Heart right ventricle (tissue), 16 donors: ENCODE results near the gene RRP15. TPM values are rescaled to one million over a fixed set of nuclear protein-coding genes. Genes with fewer than 3 reads are reported as not detected.

ENCODE experiments used
- ATAC-seq, 8 donors: fragments of 200-7000 bp; cut with Tn5 transposase; one replicate each; pipeline ENCODE4 v1.9.1; 2020; ENCODE audit warnings: mild to moderate bottlenecking in 8 of 8, moderate library complexity in 8 of 8, moderate number of reproducible peaks in 1 of 8
- DNase-seq, 2 donors: peaks; one replicate each; pipeline ENCODE4 v3.0.0-alpha.2; 2020
- H3K27ac ChIP-seq, 10 donors: fragments of 200-600 bp; sonication (generic) in 2 of 10; one replicate each; pipeline versions ENCODE4 v1.5.0 to v1.8.0; 2020 to 2022; ENCODE audit warnings: mild to moderate bottlenecking in 3 of 10
- H3K27me3 ChIP-seq, 7 donors: fragments of 200-600 bp; one replicate each; pipeline ENCODE4 v1.8.0; 2021 to 2022; ENCODE audit warnings: mild to moderate bottlenecking in 2 of 7
- H3K36me3 ChIP-seq, 9 donors: fragments of 200-600 bp; sonication (generic) in 1 of 9; one replicate each; pipeline versions ENCODE4 v1.5.0 to v1.8.0; 2020 to 2022; ENCODE audit warnings: mild to moderate bottlenecking in 2 of 9
- H3K4me1 ChIP-seq, 9 donors: fragments of 200-600 bp; sonication (generic) in 1 of 9; one replicate each; pipeline versions ENCODE4 v1.5.0 to v1.8.0; 2020 to 2022; ENCODE audit warnings: mild to moderate bottlenecking in 4 of 9
- H3K4me3 ChIP-seq, 10 donors: fragments of 200-600 bp; sonication (generic) in 2 of 10; one replicate each; pipeline versions ENCODE4 v1.5.0 to v1.8.0; 2020 to 2022; ENCODE audit warnings: mild to moderate bottlenecking in 7 of 10, moderate library complexity in 2 of 10
- H3K9me3 ChIP-seq, 11 donors: fragments of 200-600 bp in 10 of 11; sonication (generic) in 2 of 11; one replicate each; pipeline versions ENCODE4 v1.5.0 to v1.8.0; 2013 to 2022; ENCODE audit warnings: mild to moderate bottlenecking in 2 of 11, control low read depth in 1 of 11, moderate library complexity in 1 of 11
- WGBS, 2 donors: extraction: QIAGEN DNeasy Blood & Tissue Kit; methylation state at CpG; one replicate each; pipeline ENCODE4 v1.1.7; 2013; ENCODE audit warnings: inconsistent platforms in 1 of 2; 5-methylcytosine and 5-hydroxymethylcytosine counted together
- intact Hi-C, 10 donors: fragments of 100-400 bp; cut with DNase I; formaldehyde crosslinking; loops; one replicate each; pipeline versions ENCODE4 v1.11.1 to v1.14.2; 2022
- long read RNA-seq, 3 donors: library from polyadenylated mRNA; unstranded; transcript quantifications; one replicate each; pipeline ENCODE4 v2.0.0, GENCODE V29; 2020 to 2021
- polyA plus RNA-seq, 2 donors: library from polyadenylated mRNA; stranded (reverse); fragments of 200-250 nt; gene quantifications; one replicate each; pipeline ENCODE4 v1.2.3, GENCODE V29; 2013
- total RNA-seq, 10 donors: library from RNA; stranded (reverse); fragmentation: NEBNext Ultra II Directional in 3 of 10; extraction: Animal tissue kit (Norgen Biotek cat#: 25700) in 3 of 10; gene quantifications; one replicate each; pipeline versions ENCODE4 v1.2.1 to v1.2.4, GENCODE V29; 2021 to 2023
- TF ChIP-seq, protein P1 (sequence below), 9 donors: fragments of 200-600 bp; sonication (generic) in 2 of 9; IDR thresholded peaks; one replicate each; pipeline versions ENCODE4 v1.5.0 to v1.8.0; 2021 to 2022; ENCODE audit warnings: antibody characterized with exemption in 9 of 9, mild to moderate bottlenecking in 5 of 9, moderate library complexity in 1 of 9
- donor health status: Arrhythmogenic right ventricular cardiomyopathy.
- donor health status: ischemic (EF 13 %, LVEDD 7.1; RV severe dilation, severe dysfunction).
- donor health status: healthy with polysubstance abuse.
- donor health status: DM: no; HTN: yes; CAD: no.
- donor health status: DM: no; HTN: no; CAD: no.
- donor health status: ischemic (EF 25% LVEDD 6.9; RV normal size, moderate dysfunction).
- donor health status: ischemic (EF 25% LVEDD 5.7; RV mildly dilated, moderate dysfunction).
- donor health status: healthy.
- donor health status: DM: yes; HTN: yes; CAD: no.
- donor health status: Ischemic cardiomyopathy.
- donor health status: ischemic (EF 35%, LVEDD 5.7; RV mildly dilated, moderate dysfunction).
- donor health status: nonischemic (EF 11% LVEDD 7.7; RV severe dilation, severe dysfunction).
- donor health status: DM: yes; HTN: yes; CAD: no.
- donor health status: PGD.
- donor health status: ischemic (EF 29% LVEDD 5.4; RV normal size, mild dysfunction).
- donor health status: nonischemic (EF 23%, LVEDD 6.1; RV moderate dilation, normal function).

The RRP15 gene, protein sequence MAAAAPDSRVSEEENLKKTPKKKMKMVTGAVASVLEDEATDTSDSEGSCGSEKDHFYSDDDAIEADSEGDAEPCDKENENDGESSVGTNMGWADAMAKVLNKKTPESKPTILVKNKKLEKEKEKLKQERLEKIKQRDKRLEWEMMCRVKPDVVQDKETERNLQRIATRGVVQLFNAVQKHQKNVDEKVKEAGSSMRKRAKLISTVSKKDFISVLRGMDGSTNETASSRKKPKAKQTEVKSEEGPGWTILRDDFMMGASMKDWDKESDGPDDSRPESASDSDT
- total RNA-seq (10 to 100 TPM; 17.4 to 26.6 (median 22.1) TPM), polyA plus RNA-seq (1 to 10 TPM; 3.6 to 3.9 TPM)
- long read RNA-seq, donor 1, full-length matches to known transcripts, result 12 of 16 reads
- long read RNA-seq, donor 1, partial matches to known transcripts, result 1 of 16 reads
- long read RNA-seq, donor 1, other reads (novel, unspliced or antisense), result 3 of 16 reads
- long read RNA-seq, donor 2, full-length matches to known transcripts, result 5 of 7 reads
- long read RNA-seq, donor 2, partial matches to known transcripts, result 1 of 7 reads
- long read RNA-seq, donor 2, other reads (novel, unspliced or antisense), result 1 of 7 reads
- long read RNA-seq, donor 3, full-length matches to known transcripts, result 8 of 16 reads
- long read RNA-seq, donor 3, partial matches to known transcripts, result 2 of 16 reads
- long read RNA-seq, donor 3, other reads (novel, unspliced or antisense), result 6 of 16 reads

DNA sequence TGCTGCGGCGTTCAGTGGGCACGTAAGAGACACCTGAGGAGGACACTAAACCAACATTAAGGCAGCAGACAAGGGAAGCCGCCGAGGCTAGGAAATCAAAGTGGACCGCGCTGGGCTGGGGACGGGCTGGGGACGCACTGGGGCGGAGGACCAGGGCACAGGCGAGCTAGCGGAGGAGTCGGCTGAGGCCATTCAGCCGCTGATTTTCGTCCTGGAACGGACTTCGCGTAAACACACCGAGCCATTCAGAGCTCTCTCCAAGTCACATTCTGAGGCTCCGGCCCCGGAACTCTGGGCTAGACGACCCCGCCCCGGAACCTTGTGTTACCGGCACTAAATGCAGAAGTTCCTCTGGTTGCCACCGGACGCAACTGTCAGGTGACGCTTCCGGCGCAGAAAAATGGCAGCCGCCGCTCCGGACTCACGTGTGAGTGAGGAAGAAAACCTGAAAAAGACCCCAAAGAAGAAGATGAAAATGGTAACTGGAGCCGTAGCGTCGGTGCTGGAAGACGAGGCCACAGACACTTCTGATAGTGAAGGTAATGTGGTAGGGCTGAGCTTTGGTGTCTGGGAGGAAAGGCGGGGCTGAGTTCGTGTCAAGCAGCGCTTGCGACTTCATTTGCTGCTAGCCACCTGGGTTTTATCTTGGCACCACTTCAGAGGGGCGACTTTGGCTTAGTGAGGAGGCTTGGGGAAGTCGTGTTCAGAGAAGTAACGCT lies at the start of gene RRP15:
RRP15 (plus strand) TSS at position 377 of the 719 bp plus-strand sequence; CDS start at position 401, 24 bp downstream.
- intact Hi-C loops, result no loop called here
- ATAC-seq, result peak; percentile 92 to 99 (median 96)
- peak; percentile 85 to 86 for DNase-seq
- Histone ChIP-seq H3K4me3 (peak within 1 kb of the TSS; percentile 46 to 90 (median 82)), H3K9me3 (peaks cover 0 to 6% (median 0%) of the 10 kb centered on the region in 11 donors), H3K36me3 (no peaks in the 10 kb centered on the region), H3K27ac (peak within 1 kb of the TSS; percentile 45 to 91 (median 82)), H3K27me3 (peaks cover 0 to 7% (median 0%) of the 10 kb centered on the region in 7 donors), H3K4me1 (peaks cover 3 to 30% (median 18%) of the 10 kb centered on the region in 9 donors)
- WGBS, 2 donors, result 0 to 1% methylated on average over 45 of the region's 45 CpGs
- TF ChIP-seq, protein P1, sequence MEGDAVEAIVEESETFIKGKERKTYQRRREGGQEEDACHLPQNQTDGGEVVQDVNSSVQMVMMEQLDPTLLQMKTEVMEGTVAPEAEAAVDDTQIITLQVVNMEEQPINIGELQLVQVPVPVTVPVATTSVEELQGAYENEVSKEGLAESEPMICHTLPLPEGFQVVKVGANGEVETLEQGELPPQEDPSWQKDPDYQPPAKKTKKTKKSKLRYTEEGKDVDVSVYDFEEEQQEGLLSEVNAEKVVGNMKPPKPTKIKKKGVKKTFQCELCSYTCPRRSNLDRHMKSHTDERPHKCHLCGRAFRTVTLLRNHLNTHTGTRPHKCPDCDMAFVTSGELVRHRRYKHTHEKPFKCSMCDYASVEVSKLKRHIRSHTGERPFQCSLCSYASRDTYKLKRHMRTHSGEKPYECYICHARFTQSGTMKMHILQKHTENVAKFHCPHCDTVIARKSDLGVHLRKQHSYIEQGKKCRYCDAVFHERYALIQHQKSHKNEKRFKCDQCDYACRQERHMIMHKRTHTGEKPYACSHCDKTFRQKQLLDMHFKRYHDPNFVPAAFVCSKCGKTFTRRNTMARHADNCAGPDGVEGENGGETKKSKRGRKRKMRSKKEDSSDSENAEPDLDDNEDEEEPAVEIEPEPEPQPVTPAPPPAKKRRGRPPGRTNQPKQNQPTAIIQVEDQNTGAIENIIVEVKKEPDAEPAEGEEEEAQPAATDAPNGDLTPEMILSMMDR (IDR thresholded peaks at IDR 0.05), result peak in 1 of 9 donors; percentile 6

DNA sequence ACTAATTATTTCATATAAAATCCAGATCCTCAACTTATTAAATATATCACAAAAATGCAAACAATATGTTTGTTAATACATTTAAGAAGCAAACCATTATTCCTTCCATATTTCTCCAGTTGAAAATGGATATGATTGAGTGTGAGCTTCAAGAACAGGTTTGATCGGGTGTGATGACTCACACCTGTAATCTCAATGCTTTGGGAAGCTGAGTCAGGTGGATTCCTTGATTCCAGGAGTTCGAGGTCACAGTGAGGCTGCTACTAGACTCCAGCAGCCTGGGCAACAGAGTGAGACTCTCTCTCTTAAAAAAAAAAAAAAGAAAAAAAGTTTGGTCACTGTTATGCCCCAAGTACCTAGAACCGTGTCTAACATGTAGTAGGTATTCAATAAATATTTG lies 42.9 kb upstream of the RRP15 start:
- no peak for ATAC-seq
- Histone ChIP-seq H3K27ac (no peak overlapping the region), H3K36me3 (no peaks in the 10 kb centered on the region), H3K4me3 (no peak overlapping the region), H3K4me1 (no peaks in the 10 kb centered on the region), H3K27me3 (peaks cover 0 to 3% (median 0%) of the 10 kb centered on the region in 7 donors), H3K9me3 (no peaks in the 10 kb centered on the region)
- TF ChIP-seq, protein P1 (IDR thresholded peaks at IDR 0.05), result no peak
- WGBS, 2 donors, result 74 to 79% methylated on average over 3 of the region's 3 CpGs
- no peak for DNase-seq
- intact Hi-C loops, result no loop called here

DNA sequence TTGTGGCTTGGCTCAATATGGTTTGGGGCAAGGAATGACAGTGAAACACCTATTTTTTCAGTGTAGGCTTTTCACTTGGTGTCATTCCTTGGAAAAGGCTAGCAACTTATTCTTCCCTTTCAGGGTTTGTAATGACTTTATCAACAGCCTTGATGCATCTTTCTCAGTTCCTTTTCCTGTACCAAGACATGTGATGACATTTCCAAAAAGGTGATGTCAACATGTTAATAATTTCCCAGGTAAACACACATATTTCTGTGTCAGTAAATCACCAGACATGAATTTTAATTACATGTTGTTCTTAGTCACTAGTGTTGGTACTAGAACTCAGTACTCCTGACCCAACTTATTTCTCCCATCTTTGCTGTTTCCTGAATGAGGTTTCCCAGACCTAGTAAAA lies 37.8 kb upstream of the RRP15 start:
- H3K27me3 ChIP-seq, result peaks cover 0 to 10% (median 0%) of the 10 kb centered on the region in 7 donors
- ATAC-seq (no peak), DNase-seq (no peak)
- intact Hi-C loops, result no loop called here
- no peaks in the 10 kb centered on the region for H3K4me1 ChIP-seq
- no peak overlapping the region for H3K27ac ChIP-seq
- no peak overlapping the region for H3K4me3 ChIP-seq
- TF ChIP-seq, protein P1 (IDR thresholded peaks at IDR 0.05), result no peak
- no peaks in the 10 kb centered on the region for H3K9me3 ChIP-seq
- H3K36me3 ChIP-seq, result no peaks in the 10 kb centered on the region
